NCI-H2107 treated with DMSO at 0.1 percent for 48 hours (cell line): ENCODE measurements around the gene GOLPH3L.
A peak's percentile ranks its signal among the peaks of the same experiment; 100 is the strongest.
"Not testable (repeated sequence)": the region's sequence is repeated elsewhere in the genome, so short reads cannot be mapped to it uniquely, and the experiment has no call there.

Experiments
- DNase-seq: peaks from one replicate; lab custom pipeline; 2025; ENCODE audit not compliant: unreplicated experiment; lab: John Stamatoyannopoulos, UW

GOLPH3L gene

DNA sequence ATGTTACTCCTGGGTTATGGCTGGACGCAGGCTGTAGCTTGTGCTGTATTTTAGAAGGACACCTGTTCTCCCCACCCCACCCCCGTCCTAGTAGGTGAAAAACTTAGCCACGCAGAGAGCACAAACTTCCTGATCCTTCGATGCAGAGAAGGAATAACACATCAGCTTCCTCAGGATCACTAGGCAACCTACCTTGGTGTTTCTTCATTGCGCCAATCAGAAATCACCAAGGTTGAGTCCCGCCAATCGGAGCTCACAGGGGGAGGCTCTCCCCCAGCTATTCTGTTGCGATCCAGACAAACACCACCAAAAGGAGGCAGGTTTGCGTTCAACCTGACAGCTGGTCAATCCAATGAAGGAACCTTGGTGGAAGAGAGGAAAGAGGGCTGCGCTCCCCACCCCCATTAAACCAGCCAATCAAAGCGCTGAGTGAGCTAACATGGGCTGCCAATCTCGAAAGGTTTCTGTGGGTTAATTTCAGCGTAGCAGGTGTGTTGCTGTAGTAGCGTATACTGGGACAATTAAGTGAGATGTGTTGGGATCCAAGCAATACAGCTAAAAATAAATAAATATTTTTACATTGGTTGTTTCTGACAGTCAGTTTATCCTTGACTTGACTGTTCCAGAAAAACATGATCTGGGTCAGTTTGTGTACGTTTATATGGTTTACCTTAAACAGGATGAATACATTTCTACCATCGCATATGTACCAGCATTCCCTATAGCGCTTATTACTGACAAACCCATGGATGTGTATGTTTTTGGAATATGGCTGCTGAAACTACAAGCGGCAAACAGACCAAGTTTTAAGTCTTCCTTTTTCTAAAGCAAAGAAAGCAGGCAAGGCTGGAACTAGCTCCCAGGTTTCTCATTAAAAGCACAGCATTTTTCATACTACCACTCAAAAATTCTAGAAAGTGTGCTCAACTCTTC, at the start of gene GOLPH3L:
Gene GOLPH3L, minus strand, starts transcription at position 160 of the 933 bp plus-strand sequence. CDS start 2,316 bp downstream, outside the sequence.
- DNase-seq = peak; percentile 100

DNA sequence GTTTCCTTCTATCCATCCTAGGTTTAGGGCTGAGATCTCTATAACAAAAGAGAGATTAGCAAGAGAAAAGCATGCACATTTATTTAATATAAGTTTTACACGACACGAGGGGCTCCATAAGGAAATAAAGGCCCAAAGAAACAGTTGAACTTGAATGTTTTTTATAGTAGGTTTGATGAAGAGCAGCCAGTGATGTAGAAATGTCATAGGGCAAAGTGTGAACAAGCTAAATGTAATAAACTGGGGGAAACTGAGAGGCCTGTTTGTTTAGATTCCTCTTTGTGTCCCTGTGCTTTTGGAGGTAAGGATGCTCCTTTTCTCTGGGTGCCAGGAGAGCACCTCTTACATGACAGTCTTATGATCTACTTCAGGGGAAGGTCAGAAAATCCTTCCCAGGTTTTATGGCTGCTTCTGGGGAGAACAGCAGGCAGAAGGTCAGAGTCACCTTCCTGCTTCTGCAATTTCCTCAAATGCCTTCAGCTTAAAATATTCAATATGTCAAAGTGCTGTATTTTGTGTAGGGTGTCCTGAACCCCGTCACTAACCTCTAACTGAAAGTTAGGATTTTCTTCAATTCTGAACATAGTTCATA, 33.3 kb upstream of the GOLPH3L start:
- DNase-seq = no peak

DNA sequence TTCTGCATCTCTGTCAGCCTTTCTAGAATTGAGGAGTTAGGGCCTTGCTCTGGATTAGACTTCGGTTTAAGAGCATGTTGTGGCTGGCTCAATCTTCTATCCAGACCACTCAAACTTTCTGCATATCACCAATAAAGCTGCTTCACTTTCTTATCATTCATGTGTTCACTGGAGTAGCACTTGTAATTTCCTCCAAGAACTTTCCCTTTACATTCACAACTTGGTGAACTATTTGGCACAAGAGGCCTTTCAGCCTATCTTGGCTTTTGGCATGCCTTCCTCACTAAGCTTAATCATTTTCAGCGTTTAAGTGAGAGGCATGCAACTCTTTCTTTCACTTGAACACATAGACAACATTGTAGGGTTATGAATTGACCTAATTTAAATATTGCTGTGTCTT, 27.4 kb upstream of the GOLPH3L start:
- no peak for DNase-seq

DNA sequence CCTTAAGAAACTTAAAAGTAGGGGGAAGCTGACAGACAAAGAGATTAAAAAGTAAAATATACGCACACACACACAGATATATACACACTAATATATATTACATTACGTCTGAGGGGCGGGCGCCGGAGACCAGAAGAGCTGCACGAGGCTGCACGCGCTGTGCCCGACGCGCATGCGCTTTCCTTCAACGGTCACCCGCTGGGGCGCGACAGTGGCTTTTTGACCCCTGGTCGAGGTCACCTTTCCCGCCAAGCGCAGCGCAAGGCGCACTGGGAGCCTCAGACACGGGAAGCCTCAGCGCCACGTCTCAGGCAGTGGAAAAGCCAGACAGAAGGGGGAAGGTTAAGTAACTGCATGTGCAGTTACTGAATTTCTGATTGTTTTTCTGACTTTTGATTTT, 23.7 kb upstream of the GOLPH3L start, which contains the start of gene HORMAD1:
Gene HORMAD1, minus strand, starts transcription at position 193 of the 400 bp plus-strand sequence. CDS start 1,390 bp downstream, outside the sequence.
- no peak for DNase-seq

DNA sequence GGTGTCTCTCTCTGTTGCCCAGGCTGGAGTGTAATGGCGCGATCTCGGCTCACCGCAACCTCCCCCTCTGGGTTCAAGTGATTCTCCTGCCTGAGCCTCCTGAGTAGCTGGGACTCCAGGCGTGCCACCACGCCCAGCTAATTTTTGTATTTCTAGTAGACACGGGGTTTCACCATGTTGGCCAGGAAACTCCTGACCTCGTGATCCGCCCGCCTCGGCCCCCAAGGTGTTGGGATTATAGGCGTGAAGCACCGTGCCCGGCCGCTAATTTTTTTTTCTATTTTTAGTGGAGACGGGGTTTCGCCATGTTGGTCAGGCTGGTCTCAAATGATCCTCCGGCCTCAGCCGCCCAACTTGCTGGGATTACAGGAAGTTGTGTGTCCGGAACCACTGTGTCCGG, 23.1 kb upstream of the GOLPH3L start:
- DNase-seq = no peak

DNA sequence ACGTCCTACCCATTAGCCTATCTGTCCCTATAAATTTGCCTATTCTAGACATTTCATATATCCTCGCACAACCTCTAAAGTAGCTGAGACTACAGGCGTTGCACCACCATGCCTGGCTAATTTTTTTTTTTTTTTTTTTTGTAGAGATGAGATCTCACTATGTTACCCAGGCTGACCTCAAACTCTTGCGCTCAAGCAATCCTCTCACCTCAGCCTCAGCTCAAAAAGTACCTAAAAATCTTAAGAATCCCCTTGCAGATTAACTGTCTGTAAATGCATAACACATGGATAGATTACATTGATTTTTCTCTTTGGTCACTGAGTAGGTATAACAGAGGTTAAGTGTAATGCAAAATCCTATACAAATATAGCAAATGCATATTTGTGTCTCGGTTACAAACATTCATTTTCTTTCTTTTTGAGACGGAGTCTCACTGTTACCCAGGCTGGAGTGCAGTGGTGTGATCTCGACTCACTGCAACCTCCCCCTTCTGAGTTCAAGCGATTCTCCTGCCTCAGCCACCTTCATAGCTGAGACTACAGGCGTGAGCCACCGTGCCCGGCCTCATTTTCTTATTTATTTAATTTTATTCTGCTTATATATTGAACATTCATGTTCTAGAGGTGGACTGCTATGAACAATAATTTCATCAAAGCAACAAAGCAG, 21.4 kb upstream of the GOLPH3L start:
- DNase-seq = no peak

DNA sequence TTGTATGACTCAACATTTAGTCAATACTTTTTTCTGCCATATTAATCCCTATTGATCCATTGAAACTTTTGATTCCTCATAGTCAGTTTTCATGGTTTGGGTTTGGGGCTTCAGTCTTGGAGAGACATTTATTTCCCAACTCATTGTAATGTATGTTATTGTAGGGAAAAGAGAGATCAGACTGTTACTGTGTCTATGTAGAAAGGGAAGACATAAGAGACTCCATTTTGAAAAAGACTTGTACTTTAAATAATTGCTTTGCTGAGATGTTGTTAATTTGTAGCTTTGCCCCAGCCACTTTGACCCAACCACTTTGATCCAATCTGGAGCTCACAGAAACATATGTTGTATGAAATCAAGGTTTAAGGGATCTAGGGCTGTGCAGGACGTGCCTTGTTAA, 12.1 kb upstream of the GOLPH3L start:
- not testable (repeated sequence) for DNase-seq

DNA sequence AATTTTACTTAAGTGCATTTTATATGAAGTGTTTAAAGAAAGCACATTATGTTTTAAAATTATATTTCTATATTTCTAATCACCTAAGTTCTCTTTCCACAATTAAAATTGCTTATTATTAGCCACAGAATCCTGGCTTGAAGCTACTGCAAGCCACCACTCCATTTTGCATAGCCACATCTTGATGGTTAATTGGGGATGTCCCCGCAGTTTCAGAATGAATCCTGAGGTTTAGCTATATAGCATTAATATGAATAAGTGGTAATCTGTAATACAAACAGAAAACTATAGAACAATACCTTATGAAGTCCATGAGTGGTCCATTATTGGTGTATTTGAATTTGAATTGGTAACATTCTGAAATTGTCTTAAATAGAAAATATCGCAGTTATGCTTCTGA, 11.6 kb upstream of the GOLPH3L start:
- no peak for DNase-seq

DNA sequence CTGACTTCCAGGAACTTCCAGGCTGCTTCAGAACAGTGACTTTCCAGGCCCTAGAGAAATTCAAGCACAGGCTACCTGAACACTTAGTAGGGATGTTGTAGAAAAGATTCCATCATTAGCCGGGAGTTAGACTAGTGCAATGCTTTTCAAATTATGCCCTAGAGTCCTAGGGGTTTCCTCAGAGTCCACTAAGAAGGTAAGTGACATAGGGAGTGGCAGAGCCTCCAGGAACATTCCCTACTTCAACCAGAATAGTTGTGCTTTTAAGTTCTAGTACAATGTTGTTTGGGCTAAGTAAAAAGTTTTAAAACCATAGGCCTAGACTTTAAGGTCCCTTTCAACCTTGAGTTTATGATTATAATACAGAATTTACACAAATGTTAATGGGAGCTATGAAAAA, 9.1 kb upstream of the GOLPH3L start:
- DNase-seq = no peak

DNA sequence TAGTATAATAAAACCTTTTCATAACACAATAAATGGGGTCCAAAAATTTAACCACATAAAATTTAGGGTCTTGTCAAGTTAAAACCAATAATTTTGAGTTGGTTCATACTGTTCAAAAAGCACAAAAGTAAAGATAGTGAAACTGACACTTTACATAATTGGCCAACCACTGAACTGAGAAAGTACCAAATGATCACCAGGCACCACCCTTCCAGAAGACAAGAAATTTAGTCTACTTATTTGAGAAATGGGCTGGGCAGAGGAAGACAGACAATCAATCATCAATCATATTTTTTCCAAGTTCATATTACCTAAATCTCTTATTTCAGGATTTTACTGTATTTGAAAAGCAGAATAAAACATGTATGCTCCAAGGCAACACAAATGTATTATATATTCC, 6.5 kb upstream of the GOLPH3L start:
- no peak for DNase-seq

DNA sequence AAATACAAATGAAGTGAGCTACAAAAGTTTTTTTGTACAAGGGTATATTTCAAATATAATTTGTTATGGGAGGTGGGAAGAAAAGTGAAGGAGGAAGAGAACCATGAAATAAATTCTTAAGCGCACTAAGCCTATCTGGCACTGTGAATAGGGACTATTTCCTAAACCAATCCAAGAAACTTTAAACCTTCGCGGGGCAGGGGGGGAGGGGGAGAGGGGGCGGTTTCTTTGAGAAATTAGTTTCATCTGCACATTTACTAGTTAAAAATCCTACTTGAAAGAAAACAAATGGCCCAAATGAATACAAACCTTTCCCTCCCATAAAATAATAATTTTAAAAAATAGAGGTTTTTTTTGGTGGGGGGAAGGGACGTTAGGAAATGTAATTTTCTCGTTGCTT, 364 bp downstream of the GOLPH3L start:
- DNase-seq = peak; percentile 50

DNA sequence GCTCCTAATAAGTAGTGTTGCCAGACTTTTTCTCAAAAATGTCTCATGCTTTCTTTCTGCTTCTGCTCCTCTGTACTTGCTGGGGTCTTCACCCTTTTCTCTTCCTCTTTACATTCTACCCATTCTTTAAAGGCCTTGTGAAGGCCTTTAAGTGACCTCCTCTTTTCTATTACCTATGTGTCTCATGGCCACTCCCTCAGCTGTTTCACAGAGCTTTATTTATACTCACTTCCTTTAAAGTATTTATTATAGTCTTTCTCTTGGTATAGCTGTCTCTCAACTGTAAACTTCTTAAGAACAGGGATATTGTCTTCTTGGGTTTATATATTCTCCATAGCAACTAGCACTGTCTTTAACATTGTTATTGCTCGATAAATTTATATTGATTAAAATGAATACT, 792 bp downstream of the GOLPH3L start:
- peak; percentile 16 for DNase-seq

DNA sequence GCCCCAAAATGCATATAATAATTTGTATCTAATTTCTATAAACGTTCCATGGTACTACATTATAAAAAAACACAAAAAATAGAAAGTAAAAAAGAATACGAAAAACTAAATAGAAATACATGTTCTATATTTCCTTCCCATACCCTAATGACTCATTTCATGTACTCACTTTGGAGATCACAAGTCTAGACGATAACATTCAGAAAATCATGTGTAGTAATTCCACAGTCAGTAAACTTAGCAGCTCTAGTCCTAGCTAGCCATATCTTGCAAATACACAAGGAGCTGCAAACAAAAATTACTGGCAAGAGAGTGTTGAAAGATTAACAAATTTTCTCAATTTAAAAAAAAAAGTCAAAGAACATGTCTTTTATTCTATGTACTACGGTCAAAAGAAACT, 1.4 kb downstream of the GOLPH3L start:
- DNase-seq = no peak

DNA sequence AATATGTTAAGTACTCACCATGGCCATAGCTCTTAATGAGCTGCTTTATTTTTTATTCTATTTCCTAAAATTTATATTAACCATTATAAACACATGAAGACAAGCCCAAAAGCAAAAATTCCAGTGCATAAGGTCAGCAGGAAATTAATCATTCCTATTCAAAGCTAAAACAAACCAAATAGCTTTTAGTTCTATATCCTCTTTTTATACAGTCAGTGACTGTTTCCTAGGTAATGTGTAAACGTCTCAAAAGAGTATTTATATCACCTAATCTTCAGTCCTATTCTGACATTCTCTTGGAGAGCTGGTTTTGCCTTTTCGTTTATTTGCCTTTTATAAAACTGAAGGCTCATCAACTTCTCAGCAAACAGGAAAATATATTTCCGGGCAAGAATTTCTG, 4.2 kb downstream of the GOLPH3L start:
- no peak for DNase-seq

DNA sequence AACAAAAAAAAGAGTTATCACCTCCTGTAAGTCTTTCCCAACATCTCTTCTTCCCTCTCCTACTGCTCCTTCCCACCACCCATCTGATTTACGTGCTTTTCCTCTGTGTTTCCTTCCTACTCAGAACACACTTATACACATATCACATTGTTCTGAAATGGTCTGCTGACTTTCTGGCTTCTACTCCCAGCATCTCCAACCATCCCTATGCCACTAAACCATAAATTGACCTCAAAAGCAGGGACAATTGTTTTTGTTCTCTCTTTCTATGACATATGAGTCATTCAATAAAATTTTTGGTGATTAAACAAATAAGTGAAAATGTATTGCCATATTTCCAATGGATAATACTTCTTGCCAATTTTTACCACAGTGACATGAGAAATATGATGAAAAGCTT, 8.2 kb downstream of the GOLPH3L start:
- DNase-seq = no peak

DNA sequence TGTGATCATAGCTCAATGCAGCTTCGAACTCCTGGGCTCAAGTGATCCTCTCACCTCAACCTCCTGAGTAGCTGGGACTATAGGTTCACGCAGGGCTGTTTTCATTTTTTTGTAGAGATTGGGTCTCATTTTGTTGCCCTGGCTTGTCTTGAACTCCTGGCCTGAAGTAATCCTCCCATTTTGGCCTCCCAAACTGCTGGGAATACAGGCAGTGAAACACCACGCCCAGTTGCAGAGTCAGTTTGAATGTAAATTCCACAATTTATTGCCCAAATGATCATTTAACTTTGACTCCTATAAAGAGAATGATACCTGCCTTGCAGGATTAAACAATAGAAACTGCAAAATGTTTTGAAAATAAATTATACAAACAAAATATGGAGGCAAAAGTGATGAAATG, 10.7 kb downstream of the GOLPH3L start:
- no peak for DNase-seq

DNA sequence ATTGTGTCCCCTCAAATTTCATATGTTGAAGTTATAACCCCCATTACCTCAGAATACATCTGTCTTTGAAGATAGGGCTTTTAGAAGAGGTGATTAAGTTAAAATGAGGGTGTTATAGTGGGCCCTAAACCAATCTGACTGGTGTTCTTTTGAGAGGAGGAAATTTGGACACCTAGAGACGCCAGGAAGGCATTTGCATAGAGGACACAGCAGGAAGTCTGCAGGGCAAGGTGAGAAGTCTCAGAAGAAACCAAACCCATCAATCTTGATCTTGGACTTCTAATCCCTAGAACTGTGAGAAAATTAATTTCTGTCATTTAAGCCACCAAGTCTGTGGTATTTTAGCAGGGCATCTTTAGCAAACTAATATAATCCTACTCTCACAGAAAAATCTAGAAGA, 13.0 kb downstream of the GOLPH3L start:
- DNase-seq = no peak

DNA sequence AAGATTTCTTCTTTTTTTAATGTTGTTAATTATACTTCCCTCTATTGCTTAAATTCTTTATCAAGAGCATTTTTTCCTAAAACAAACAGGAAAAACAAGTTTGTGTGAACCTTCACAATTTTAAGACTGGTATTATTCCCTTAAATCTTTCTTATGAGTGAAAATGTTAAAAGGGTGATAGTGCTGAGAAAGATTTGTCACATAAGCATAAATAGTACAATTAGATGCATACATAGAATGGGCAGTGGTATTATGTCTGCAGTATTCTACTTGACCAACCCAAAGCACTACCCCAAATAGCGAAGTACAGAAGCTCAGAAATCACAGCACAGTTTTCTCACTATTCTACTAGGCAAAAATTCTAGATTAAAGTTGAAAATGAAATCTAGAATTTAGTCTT, 18.0 kb downstream of the GOLPH3L start:
- DNase-seq = no peak

DNA sequence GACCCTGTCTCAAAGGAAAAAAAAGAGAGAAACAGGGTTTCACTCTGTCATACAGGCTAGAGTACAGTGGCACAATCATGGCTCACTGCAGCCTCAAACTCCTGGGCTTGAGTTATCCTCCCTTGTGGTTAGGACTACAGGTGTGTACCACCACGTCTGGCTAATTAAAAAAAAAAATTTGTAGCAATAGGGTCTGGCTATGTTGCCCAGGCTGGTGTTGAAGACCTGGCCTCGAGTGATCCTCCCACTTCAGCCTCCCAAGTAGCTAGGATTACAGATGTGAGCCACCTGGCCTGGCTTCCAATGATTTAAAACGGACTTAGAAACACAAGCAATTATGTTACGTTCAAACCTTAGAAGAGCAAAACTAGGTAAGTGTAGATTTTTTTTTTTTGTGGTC, 22.1 kb downstream of the GOLPH3L start:
- DNase-seq = no peak

DNA sequence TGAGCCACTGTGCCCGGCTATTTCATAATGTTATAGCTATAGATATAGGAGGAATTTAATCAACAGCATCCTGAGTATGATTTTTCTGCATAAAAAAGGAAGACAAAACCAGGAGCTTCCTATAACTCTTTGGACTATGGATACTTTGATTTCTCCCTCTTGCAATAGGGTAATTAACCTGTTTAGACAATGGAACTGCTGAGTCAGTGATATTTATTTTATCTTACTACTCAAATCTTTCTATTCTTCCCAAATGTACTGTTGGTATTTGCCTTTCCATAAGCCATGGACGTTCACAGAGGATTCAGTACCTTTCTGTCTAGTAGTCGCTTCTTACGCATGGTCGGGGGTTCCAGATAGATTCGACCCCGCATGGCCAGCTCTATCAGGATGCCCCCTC, 33.6 kb downstream of the GOLPH3L start:
- no peak for DNase-seq

DNA sequence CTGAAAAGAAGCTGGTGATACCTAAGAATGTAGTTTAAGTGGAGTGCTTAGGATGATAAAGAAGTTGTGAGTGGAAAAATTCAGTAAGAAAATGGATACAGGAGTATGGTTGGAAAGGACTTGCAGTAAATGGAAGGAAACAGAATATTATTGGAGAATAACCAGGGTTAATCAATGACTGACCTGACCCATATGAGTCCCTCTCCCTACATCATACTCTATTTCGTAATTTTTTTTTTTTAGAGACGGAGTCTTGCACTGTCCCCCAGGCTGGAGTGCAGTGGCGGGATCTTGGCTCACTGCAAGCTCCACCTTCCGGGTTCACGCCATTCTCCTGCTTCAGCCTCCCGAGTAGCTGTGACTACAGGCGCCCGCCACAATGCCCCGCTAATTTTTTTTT, 34.1 kb downstream of the GOLPH3L start:
- DNase-seq = no peak

DNA sequence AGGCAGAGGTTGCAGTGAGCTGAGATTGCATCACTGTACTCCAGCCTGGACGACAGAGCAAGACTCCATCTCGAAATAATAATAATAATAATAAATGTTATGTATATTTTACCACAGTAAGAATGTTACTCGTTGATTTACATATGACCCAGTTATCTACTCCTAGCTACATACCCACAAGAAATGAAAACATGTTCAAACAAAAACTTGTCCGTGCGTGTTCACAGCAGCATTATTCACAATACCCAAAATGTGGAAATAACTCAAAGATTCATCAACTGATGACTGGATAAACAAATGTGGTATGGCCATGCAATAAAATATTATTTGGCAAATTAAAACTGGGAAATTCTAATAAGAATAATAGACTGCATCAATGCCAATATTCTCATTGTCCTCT, 35.8 kb downstream of the GOLPH3L start:
- no peak for DNase-seq
